8988T (cell line): Measurements from ENCODE around the gene STEAP4.

Experiments
- DNase-seq: peaks from one replicate; pipeline ENCODE4 v3.0.0; 2011

Gene STEAP4

GRCh38 chr7:88306590-88307048 is at the start of gene STEAP4:
Gene STEAP4, minus strand, starts transcription at chr7:88306894. Its CDS starts 22,625 bp downstream, at chr7:88284269.
- peak; percentile 8 for DNase-seq

GRCh38 chr7:88355011-88355410 is 48.3 kb upstream of the STEAP4 start:
- DNase-seq: no peak

- no peak for DNase-seq
Observed at GRCh38 chr7:88350118-88350517, 43.4 kb upstream of the STEAP4 start.

- DNase-seq: no peak
Observed at GRCh38 chr7:88347517-88347916, 40.8 kb upstream of the STEAP4 start.

GRCh38 chr7:88347090-88347489 is 40.4 kb upstream of the STEAP4 start:
- DNase-seq: no peak

- no peak for DNase-seq
Observed at GRCh38 chr7:88346357-88346756, 39.7 kb upstream of the STEAP4 start.

- no peak for DNase-seq
Observed at GRCh38 chr7:88344956-88345832, 38.5 kb upstream of the STEAP4 start.

GRCh38 chr7:88344271-88344670 is 37.6 kb upstream of the STEAP4 start:
- no peak for DNase-seq

GRCh38 chr7:88339195-88339922 is 32.7 kb upstream of the STEAP4 start:
- no peak for DNase-seq

- DNase-seq: no peak
Observed at GRCh38 chr7:88338503-88338902, 31.8 kb upstream of the STEAP4 start.

GRCh38 chr7:88337572-88337971 is 30.9 kb upstream of the STEAP4 start:
- DNase-seq: no peak

GRCh38 chr7:88331322-88331721 is 24.6 kb upstream of the STEAP4 start:
- no peak for DNase-seq

- no peak for DNase-seq
Observed at GRCh38 chr7:88329532-88330463, 23.1 kb upstream of the STEAP4 start.

- DNase-seq: no peak
Observed at GRCh38 chr7:88328787-88329186, 22.1 kb upstream of the STEAP4 start.

GRCh38 chr7:88324699-88325098 is 18.0 kb upstream of the STEAP4 start:
- no peak for DNase-seq

GRCh38 chr7:88322151-88322550 is 15.5 kb upstream of the STEAP4 start:
- no peak for DNase-seq

- no peak for DNase-seq
Observed at GRCh38 chr7:88321694-88322093, 15.0 kb upstream of the STEAP4 start.

- DNase-seq: no peak
Observed at GRCh38 chr7:88318196-88318595, 11.5 kb upstream of the STEAP4 start.

GRCh38 chr7:88317422-88317821 is 10.7 kb upstream of the STEAP4 start:
- no peak for DNase-seq

GRCh38 chr7:88316456-88316855 is 9.8 kb upstream of the STEAP4 start:
- no peak for DNase-seq

- no peak for DNase-seq
Observed at GRCh38 chr7:88315522-88315921, 8.8 kb upstream of the STEAP4 start.

GRCh38 chr7:88314061-88314491 is 7.4 kb upstream of the STEAP4 start:
- DNase-seq: no peak
